Prostate gland (tissue), 2 donors: ENCODE measurements around the gene BTBD9.

Source experiments
- CTCF ChIP-seq, 4 experiments: fragments of 200-600 bp in 2 of 4; fragments of 450-650 bp in 2 of 4; sonication (generic) in 2 of 4; IDR thresholded peaks; 1 replicate in 3 of 4; 2 replicates in 1 of 4; pipeline ENCODE4 v1.5.1; 2016 to 2019; ENCODE audit warnings: antibody characterized with exemption in 4 of 4, mild to moderate bottlenecking in 2 of 4, moderate library complexity in 2 of 4
- POLR2A ChIP-seq: fragments of 450-650 bp; IDR thresholded peaks from one replicate; pipeline ENCODE4 v1.6.1; 2016; ENCODE audit warnings: antibody characterized with exemption, mild to moderate bottlenecking

GRCh38 chr6:38156818-38157565 lies 482.7 kb downstream of the BTBD9 start:
- TF ChIP-seq POLR2A = no peak
- TF ChIP-seq CTCF (IDR thresholded peaks at IDR 0.05) = no peak
